ENCODE results near the gene TNFRSF4.

The TNFRSF4 gene

GRCh38 chr1:1173793-1174415 is 40.0 kb downstream of the TNFRSF4 start, which contains the start of gene TTLL10:
TTLL10 (plus strand) TSS chr1:1173880; CDS start chr1:1179216, 5,336 bp downstream.
- ATAC-seq (replicated peaks; ENCODE audit: extremely low read depth, poor library complexity, severe bottlenecking) (peak; percentile 50), DNase-seq (ENCODE audit: low spot score in 2 of 2) (no peak)
- Mint-ChIP-seq H3K4me1 (no peaks in the 10 kb centered on the region), H3K27ac (ENCODE audit: low read depth) (no peak within 1 kb of the TSS), H3K4me3 (no peak within 1 kb of the TSS), H3K36me3 (ENCODE audit: insufficient read depth) (no peaks in the 10 kb centered on the region), H3K9me3 (no peaks in the 10 kb centered on the region), H3K27me3 (peaks cover 26% of the 10 kb centered on the region)

GRCh38 chr1:1173061-1173792 is 40.7 kb downstream of the TNFRSF4 start:
- ATAC-seq (replicated peaks; ENCODE audit: extremely low read depth, poor library complexity, severe bottlenecking) (no peak), DNase-seq (ENCODE audit: low spot score in 2 of 2) (no peak)
- Mint-ChIP-seq H3K36me3 (ENCODE audit: insufficient read depth) (no peaks in the 10 kb centered on the region), H3K27me3 (peaks cover 26% of the 10 kb centered on the region), H3K4me1 (no peaks in the 10 kb centered on the region), H3K9me3 (no peaks in the 10 kb centered on the region), H3K27ac (ENCODE audit: low read depth) (no peak overlapping the region), H3K4me3 (no peak overlapping the region)

- Mint-ChIP-seq H3K9me3 (no peaks in the 10 kb centered on the region), H3K4me3 (no peak overlapping the region), H3K4me1 (no peaks in the 10 kb centered on the region), H3K27me3 (peaks cover 26% of the 10 kb centered on the region), H3K36me3 (ENCODE audit: insufficient read depth) (no peaks in the 10 kb centered on the region), H3K27ac (ENCODE audit: low read depth) (no peak overlapping the region)
- ATAC-seq (replicated peaks; ENCODE audit: extremely low read depth, poor library complexity, severe bottlenecking) (peak; percentile 60), DNase-seq (ENCODE audit: low spot score in 2 of 2) (no peak)
Observed at GRCh38 chr1:1171546-1172340, 42.2 kb downstream of the TNFRSF4 start.

GRCh38 chr1:1171161-1171545 is 42.8 kb downstream of the TNFRSF4 start:
- H3K36me3 Mint-ChIP-seq (ENCODE audit: insufficient read depth) = no peaks in the 10 kb centered on the region
- no peak overlapping the region for H3K4me3 Mint-ChIP-seq
- H3K9me3 Mint-ChIP-seq = no peaks in the 10 kb centered on the region
- no peak for ATAC-seq (replicated peaks; ENCODE audit: extremely low read depth, poor library complexity, severe bottlenecking)
- no peaks in the 10 kb centered on the region for H3K4me1 Mint-ChIP-seq
- H3K27ac Mint-ChIP-seq (ENCODE audit: low read depth) = no peak overlapping the region
- peaks cover 26% of the 10 kb centered on the region for H3K27me3 Mint-ChIP-seq
- DNase-seq (ENCODE audit: low spot score in 2 of 2) = no peak

- Mint-ChIP-seq H3K27ac (ENCODE audit: low read depth) (no peak overlapping the region), H3K4me3 (no peak overlapping the region), H3K27me3 (peaks cover 32% of the 10 kb centered on the region), H3K36me3 (ENCODE audit: insufficient read depth) (no peaks in the 10 kb centered on the region), H3K9me3 (no peaks in the 10 kb centered on the region), H3K4me1 (no peaks in the 10 kb centered on the region)
- no peak for ATAC-seq (replicated peaks; ENCODE audit: extremely low read depth, poor library complexity, severe bottlenecking)
- no peak for DNase-seq (ENCODE audit: low spot score in 2 of 2)
Observed at GRCh38 chr1:1170215-1171091, 43.5 kb downstream of the TNFRSF4 start.

- Mint-ChIP-seq H3K36me3 (ENCODE audit: insufficient read depth) (no peaks in the 10 kb centered on the region), H3K27ac (ENCODE audit: low read depth) (no peak overlapping the region), H3K4me3 (no peak overlapping the region), H3K4me1 (no peaks in the 10 kb centered on the region), H3K27me3 (peaks cover 36% of the 10 kb centered on the region), H3K9me3 (no peaks in the 10 kb centered on the region)
- DNase-seq (ENCODE audit: low spot score in 2 of 2) = no peak
- no peak for ATAC-seq (replicated peaks; ENCODE audit: extremely low read depth, poor library complexity, severe bottlenecking)
Observed at GRCh38 chr1:1169429-1170214, 44.3 kb downstream of the TNFRSF4 start.

GRCh38 chr1:1168451-1169411 is 45.2 kb downstream of the TNFRSF4 start:
- no peak for ATAC-seq (replicated peaks; ENCODE audit: extremely low read depth, poor library complexity, severe bottlenecking)
- H3K9me3 Mint-ChIP-seq = no peaks in the 10 kb centered on the region
- no peak for DNase-seq (ENCODE audit: low spot score in 2 of 2)
- H3K4me3 Mint-ChIP-seq = no peak overlapping the region
- H3K4me1 Mint-ChIP-seq = no peaks in the 10 kb centered on the region
- no peaks in the 10 kb centered on the region for H3K36me3 Mint-ChIP-seq (ENCODE audit: insufficient read depth)
- H3K27me3 Mint-ChIP-seq = peaks cover 36% of the 10 kb centered on the region
- H3K27ac Mint-ChIP-seq (ENCODE audit: low read depth) = no peak overlapping the region

- ATAC-seq (replicated peaks; ENCODE audit: extremely low read depth, poor library complexity, severe bottlenecking) = no peak
- no peaks in the 10 kb centered on the region for H3K4me1 Mint-ChIP-seq
Observed at GRCh38 chr1:1167841-1168450, 46.0 kb downstream of the TNFRSF4 start.

GRCh38 chr1:1167398-1167821 is 46.5 kb downstream of the TNFRSF4 start:
- ATAC-seq (replicated peaks; ENCODE audit: extremely low read depth, poor library complexity, severe bottlenecking) = no peak
- Mint-ChIP-seq H3K9me3 (no peaks in the 10 kb centered on the region), H3K36me3 (ENCODE audit: insufficient read depth) (no peaks in the 10 kb centered on the region), H3K4me1 (no peaks in the 10 kb centered on the region), H3K27me3 (peaks cover 27% of the 10 kb centered on the region), H3K4me3 (no peak overlapping the region), H3K27ac (ENCODE audit: low read depth) (no peak overlapping the region)
- DNase-seq (ENCODE audit: low spot score in 2 of 2) = no peak

More at GRCh38 chr1:1167841-1168450, 46.0 kb downstream of the TNFRSF4 start:
- Mint-ChIP-seq H3K27ac (ENCODE audit: low read depth) (no peak overlapping the region), H3K9me3 (no peaks in the 10 kb centered on the region), H3K36me3 (ENCODE audit: insufficient read depth) (no peaks in the 10 kb centered on the region), H3K4me3 (no peak overlapping the region), H3K27me3 (peaks cover 32% of the 10 kb centered on the region)
- DNase-seq (ENCODE audit: low spot score in 2 of 2) = no peak

- no peaks in the 10 kb centered on the region for H3K4me1 Mint-ChIP-seq
- ATAC-seq (replicated peaks; ENCODE audit: extremely low read depth, poor library complexity, severe bottlenecking) (no peak), DNase-seq (ENCODE audit: low spot score in 2 of 2) (no peak)
- peaks cover 21% of the 10 kb centered on the region for H3K27me3 Mint-ChIP-seq
- H3K27ac Mint-ChIP-seq (ENCODE audit: low read depth) = no peak overlapping the region
- no peaks in the 10 kb centered on the region for H3K36me3 Mint-ChIP-seq (ENCODE audit: insufficient read depth)
- no peaks in the 10 kb centered on the region for H3K9me3 Mint-ChIP-seq
- H3K4me3 Mint-ChIP-seq = no peak overlapping the region
Observed at GRCh38 chr1:1166642-1167397, 47.1 kb downstream of the TNFRSF4 start.

Measured in central memory CD8-positive, alpha-beta T cell (primary cell).